Fibroblast of skin of left quadriceps (primary cell): Measurements from ENCODE around the gene CYB5D1.
A peak's percentile ranks its signal among the peaks of the same experiment; 100 is the strongest.

Experiments
- DNase-seq, 2 experiments: peaks; one replicate each; pipeline ENCODE4 v3.0.0-alpha.2; 2013; ENCODE audit warnings: low read depth in 2 of 2

The CYB5D1 gene

GRCh38 chr17:7833795-7834541, 23.8 kb upstream of the CYB5D1 start, which contains the start of gene KDM6B:
Gene KDM6B, plus strand, starts transcription at chr17:7834217. Its CDS starts 11,338 bp downstream, at chr17:7845555.
- peak in 1 of 2 experiments; percentile 65 for DNase-seq

GRCh38 chr17:7834542-7834956, 23.3 kb upstream of the CYB5D1 start:
- DNase-seq, result no peak

- peak; percentile 98 for DNase-seq
These were observed 22.6 kb upstream of the CYB5D1 start for GRCh38 chr17:7834957-7835813.

GRCh38 chr17:7835814-7836595, 21.8 kb upstream of the CYB5D1 start:
- DNase-seq, result no peak

- peak in 1 of 2 experiments; percentile 83 for DNase-seq
These were observed 21.0 kb upstream of the CYB5D1 start for GRCh38 chr17:7836596-7837407.

- no peak for DNase-seq
These were observed 20.3 kb upstream of the CYB5D1 start for GRCh38 chr17:7837408-7838088.

- peak in 1 of 2 experiments; percentile 74 for DNase-seq
These were observed 19.4 kb upstream of the CYB5D1 start for GRCh38 chr17:7838090-7839075.

- DNase-seq, result no peak
These were observed 18.5 kb upstream of the CYB5D1 start for GRCh38 chr17:7839190-7839875.

- DNase-seq, result no peak
These were observed 17.9 kb upstream of the CYB5D1 start for GRCh38 chr17:7839876-7840261.

GRCh38 chr17:7840441-7840840, 17.4 kb upstream of the CYB5D1 start:
- DNase-seq, result no peak

- no peak for DNase-seq
These were observed 16.9 kb upstream of the CYB5D1 start for GRCh38 chr17:7840875-7841274.

GRCh38 chr17:7841396-7841914, 16.3 kb upstream of the CYB5D1 start:
- DNase-seq, result peak in 1 of 2 experiments; percentile 80

GRCh38 chr17:7841915-7842379, 15.9 kb upstream of the CYB5D1 start:
- peak in 1 of 2 experiments; percentile 72 for DNase-seq

GRCh38 chr17:7842380-7843256, 15.2 kb upstream of the CYB5D1 start:
- DNase-seq, result peak in 1 of 2 experiments; percentile 74

- no peak for DNase-seq
These were observed 14.6 kb upstream of the CYB5D1 start for GRCh38 chr17:7843257-7843535.

GRCh38 chr17:7843536-7844291, 14.1 kb upstream of the CYB5D1 start:
- DNase-seq, result no peak
